GM21423 (cell line): ENCODE data around the gene SH3PXD2A.
"Not testable (repeated sequence)": the region's sequence is repeated elsewhere in the genome, so short reads cannot be mapped to it uniquely, and the experiment has no call there.

ENCODE experiments used
- ATAC-seq: cut with Tn5 transposase; IDR thresholded peaks from one replicate; pipeline ENCODE4 v1.9.1; 2021; ENCODE audit warnings: mild to moderate bottlenecking, moderate library complexity; ENCODE audit not compliant: unreplicated experiment

Gene SH3PXD2A

DNA sequence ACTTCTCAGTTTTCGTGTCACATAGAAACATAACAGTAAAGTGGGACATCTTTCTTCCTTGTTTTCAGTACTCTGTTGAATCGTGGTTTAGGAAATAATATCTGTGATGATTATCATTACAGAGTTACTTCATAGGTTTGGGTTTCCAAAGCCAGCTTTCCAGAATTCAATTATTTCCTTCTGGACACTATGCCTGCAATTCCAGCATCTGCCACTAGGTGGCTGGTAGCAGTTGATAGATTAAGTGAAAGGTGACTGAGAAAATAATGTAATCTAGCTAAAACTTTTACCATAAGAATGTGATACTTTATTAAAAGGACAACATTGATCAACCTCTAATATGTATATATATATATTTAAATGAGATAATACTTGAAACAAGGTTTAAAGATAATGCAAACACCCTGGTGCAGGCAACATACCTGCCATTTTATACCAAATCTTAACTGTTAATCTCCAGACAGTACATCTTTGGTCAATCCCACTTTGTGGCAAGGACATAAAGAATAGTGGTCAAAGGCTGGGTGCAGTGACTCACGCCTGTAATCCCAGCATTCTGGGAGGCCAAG, 102.6 kb downstream of the SH3PXD2A start:
- ATAC-seq: no peak

GRCh38 chr10:103751667-103752290, 103.6 kb downstream of the SH3PXD2A start:
- ATAC-seq: no peak

DNA sequence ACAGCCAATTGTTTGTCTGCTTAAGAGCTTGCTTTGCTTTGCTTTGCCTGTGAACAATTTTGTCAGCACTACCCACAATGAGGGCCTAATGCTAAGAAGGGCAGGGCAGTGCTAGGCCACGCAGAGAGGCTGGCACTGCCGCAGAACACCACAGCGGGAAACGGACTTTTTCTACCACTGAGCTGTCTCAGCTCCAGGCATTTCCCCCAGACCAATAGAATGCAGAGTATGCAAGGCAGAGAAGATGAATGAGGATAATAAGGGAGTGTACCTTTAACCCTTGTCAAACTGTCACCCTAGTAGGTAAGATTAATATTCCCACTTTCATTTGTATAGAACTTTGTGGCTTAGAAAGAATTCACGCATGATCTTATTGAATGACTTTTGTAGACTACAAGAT, 104.5 kb downstream of the SH3PXD2A start:
- no peak for ATAC-seq

- no peak for ATAC-seq
Observed at GRCh38 chr10:103749779-103750178, 105.6 kb downstream of the SH3PXD2A start.

DNA sequence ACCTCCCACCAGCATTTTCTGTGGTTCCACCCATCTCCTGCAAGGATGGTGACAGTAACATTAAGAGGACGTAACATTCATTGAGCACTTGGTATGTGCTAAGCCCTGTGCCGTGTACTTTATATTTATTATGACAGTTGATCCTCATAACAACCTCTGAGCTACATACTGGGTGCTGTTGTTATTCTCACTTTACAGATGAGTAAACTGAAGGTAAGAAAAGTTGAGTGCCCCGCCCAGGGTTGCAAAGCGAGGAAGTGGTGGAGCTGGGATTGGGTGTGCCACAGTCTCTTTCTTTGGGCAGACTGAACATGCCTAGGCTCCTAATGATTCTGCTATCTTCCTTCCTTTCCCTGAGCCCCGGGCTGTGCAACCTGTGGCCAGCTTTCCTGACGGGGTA, 107.4 kb downstream of the SH3PXD2A start:
- ATAC-seq: no peak

GRCh38 chr10:103747193-103747865, 108.0 kb downstream of the SH3PXD2A start:
- ATAC-seq: no peak

GRCh38 chr10:103746598-103746997, 108.8 kb downstream of the SH3PXD2A start:
- no peak for ATAC-seq

DNA sequence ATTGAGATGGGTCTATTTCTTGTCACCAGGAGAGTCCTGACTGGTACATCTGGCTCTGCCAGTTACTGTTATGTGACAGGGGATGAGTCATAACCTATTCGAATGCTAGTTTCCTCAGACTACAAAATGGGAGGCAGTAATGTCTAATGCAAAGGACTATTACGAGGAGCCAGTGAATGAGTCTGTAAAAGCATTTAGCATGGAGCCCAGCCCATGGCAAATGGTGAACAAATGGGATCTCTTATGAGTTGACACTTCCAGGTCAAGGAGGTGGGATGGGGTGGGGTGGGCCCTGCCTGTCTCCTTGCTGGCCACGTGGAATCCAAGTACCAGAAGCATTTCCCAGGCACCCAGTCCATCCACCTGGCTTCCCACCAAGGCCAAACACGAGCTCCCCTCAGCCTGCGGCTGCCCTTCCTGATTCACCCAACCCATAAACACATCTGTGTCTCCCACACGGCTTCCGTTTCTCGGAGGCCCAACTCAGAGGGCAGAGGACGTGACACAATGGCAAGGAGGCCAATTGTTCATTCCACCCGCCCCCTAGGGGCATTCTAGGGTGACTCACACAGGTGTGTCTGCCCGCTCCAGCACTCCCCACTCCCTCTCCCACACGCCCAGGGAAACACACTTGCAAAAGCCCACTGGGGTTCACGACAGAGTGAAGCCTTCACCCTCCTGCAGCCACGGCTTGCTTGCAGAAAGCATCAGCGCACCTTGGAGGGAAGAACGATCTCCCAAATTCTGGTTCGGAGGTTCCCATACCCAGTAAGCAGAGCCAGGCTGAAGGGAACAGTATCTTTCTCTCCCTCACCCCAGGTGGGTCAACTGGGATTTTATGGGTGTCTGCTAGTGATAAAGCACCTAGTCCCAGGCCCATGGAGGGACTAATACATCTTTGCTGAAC, 109.8 kb downstream of the SH3PXD2A start:
- no peak for ATAC-seq

DNA sequence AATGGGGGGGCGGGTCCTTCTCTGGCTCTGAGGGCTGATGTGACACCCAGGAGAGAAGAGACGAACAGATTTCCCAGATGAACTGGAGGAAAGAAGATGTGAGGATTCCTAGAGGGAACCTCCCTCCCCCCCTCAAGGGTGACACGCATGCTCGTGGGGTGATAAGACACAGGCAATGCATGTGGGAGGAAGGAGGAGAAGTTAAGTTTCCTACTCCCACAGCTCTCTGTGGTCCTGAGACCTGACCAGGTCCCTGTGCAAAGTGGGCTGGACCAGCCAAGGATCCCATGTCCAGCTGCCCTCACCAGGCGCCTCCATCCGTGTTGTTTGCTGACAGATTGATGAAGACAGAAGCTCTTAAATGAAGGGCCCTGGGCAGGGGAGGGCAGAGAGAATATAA, 112.6 kb downstream of the SH3PXD2A start:
- ATAC-seq: no peak

DNA sequence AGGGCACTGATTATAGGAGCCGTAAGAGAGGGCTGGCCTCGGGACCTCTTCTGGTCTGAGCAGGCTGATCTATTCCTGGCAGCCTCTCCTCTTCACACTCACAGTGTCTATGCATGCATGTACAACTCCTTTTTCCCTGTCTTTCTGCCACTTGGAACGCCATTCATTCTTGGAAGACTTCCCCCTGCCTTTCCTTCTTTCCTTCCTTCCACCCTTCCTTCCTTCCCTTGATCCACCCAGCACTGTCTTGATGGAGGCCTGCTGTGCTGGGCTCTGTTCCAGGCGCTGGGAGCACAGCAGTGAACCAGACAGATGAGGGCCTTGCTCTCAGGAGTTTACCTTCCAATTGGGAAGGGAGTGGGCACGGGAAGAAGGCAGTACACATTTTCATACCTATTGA, 114.8 kb downstream of the SH3PXD2A start:
- ATAC-seq: no peak

DNA sequence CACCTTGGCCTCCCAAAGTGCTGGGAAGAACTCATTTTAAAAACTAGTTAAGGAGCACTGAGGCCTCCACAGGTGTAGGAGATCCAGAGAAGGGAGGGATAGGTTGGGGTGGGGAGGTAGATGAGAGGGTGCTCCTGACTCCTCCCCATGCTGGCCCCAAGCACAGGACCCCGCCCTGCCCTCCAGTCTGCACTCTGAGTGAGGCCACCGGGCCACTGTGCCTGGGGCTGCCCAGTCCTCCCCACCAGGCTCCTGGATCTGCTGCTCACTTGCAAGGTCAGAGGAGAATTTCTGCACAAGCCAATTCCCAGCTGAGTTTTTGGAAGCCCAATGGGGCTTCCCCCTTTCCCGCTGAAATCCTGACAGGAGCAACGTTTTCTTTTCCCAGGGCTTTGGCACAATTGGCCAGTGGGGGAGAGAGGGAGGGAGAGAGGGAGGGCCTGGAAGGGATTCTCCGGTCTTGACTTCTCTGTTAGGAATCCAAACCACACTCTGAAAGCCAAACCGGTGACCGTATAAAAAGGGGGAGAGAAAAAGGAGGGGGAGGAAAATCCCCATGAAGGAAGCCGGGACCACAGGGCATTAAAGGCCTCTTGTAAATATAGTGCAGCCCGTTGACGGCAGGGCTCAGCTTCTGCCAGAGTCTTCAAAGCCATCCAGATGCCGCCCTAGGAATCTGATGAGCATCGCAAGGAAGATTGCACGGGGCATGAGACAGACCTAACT, 116.2 kb downstream of the SH3PXD2A start:
- ATAC-seq: no peak

- no peak for ATAC-seq
Observed at GRCh38 chr10:103737735-103738367, 117.5 kb downstream of the SH3PXD2A start.

- ATAC-seq: no peak
Observed at GRCh38 chr10:103736763-103737162, 118.6 kb downstream of the SH3PXD2A start.

DNA sequence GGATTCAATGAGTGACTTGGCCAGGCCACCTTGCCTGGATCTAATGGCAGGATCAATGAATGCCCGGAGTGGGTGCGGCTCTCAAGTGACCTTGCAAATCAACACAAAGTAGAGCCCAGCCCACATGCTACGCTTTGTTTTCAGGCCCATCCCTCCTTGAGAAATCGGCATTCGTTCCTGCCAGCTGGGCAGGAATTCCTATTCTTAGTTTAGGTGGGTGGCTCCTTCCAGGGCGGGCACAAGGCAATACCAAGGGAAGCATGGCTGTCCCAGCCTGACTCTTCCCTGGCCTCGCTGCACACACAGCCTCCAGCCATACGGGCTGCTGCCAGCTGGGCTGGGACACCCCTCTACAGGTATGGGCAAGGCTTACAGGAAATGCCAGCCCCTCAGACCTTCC, 119.3 kb downstream of the SH3PXD2A start:
- no peak for ATAC-seq

DNA sequence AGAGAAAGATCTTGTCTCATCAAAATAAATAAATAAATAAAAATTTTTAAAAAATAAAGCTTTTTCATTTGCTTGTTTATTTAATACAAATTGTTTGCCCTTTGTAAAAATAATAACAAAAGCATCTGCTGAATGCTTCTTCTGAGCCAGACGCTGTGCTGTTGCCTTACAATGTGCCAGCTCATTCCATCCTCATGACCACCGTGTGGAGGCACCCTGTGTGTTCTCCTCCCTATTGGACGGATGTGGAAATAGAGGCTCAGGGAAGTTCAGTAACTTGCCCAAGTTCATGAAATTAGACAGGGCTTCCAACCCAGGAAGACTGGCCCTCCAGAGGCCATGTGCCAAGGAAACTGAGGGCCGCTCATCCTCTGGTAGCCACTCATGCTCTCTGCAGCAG, 120.6 kb downstream of the SH3PXD2A start:
- no peak for ATAC-seq

- ATAC-seq: no peak
Observed at GRCh38 chr10:103733045-103733419, 122.3 kb downstream of the SH3PXD2A start.

GRCh38 chr10:103732339-103733044, 122.9 kb downstream of the SH3PXD2A start:
- no peak for ATAC-seq

DNA sequence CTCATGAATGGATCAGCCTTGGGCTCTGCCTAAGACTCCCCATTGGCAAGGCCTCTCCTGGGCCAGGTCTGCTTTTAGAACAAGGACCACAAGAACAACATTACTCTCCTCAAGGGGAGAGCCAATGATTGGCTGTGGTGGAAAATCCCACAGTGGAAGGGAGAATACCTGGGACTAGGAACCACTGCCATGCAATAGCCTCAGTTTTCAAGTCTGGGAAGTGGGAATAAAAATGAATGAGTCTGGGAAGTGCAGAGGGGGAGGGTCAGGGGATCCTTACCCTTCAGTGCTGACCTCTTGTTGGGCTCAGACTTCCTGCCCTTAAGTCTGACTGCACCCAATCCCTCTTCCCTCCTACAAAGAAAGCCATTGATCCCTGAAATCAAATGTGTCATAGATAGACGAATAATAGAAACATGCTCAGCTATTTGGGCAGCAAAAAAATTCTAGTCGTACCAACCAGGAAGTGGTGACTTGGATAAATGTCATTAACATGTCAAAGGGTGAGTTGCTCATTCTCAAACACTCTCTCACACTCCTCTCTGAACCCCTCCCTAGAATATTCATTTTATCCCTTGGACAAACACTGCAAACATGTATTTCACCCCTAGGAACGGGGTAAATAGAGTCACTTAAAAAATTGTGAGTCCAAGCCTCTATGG, 123.6 kb downstream of the SH3PXD2A start:
- ATAC-seq: no peak

DNA sequence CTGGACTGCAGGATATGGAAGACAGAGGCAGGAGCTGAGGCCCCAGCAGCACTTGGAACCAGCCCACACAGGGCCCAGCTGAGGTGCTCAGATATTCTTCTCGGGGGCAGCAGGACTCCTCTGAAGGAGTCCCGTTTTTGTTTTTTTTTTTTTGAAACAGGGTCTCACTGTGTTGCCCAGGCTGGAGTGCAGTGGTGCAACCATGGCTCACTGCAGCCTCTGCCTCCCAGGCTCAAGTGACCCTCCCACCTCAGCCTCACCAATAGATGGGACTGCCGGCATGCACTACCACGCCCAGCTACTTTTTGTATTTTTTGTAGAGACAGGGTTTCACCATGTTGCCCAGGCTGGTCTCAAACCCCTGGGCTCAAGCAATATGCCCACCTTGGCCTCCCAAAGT, 124.3 kb downstream of the SH3PXD2A start:
- not testable (repeated sequence) for ATAC-seq
